ENCODE data around the gene PCGF6. TPM values are rescaled to one million over a fixed set of nuclear protein-coding genes. Genes with fewer than 3 reads are reported as not detected.
A peak's percentile ranks its signal among the peaks of the same experiment; 100 is the strongest.

PCGF6 gene
- total RNA-seq, 1 experiment from 2014 or later = 24.7 TPM

- TF ChIP-seq TCF7L2 (IDR thresholded peaks at IDR 0.05; ENCODE audit: borderline replicate concordance, extremely low read depth, insufficient read depth, insufficient read length) (peak; percentile 28), YY1 (IDR thresholded peaks at IDR 0.05; ENCODE audit: extremely low read depth, insufficient replicate concordance, low read depth, low read length) (no peak), SIN3A (IDR thresholded peaks at IDR 0.05; ENCODE audit: low read depth) (0 out of 2 replicates have a peak, but pooled peaks have one; percentile 27), ATF3 (IDR thresholded peaks at IDR 0.05) (no peak), SRF (IDR thresholded peaks at IDR 0.05; ENCODE audit: low read depth) (no peak), ZBTB33 (IDR thresholded peaks at IDR 0.05; ENCODE audit: extremely low read depth, insufficient replicate concordance, low read length) (no peak), EZH2 (IDR thresholded peaks at IDR 0.05) (no peak)
Observed at GRCh38 chr10:103265717-103266329, 85.1 kb downstream of the PCGF6 start (continued).

- ChIA-PET RAD21 (ENCODE audit: low non-redundant PET in 1 of 2, low total read pairs in 2 of 2, uncharacterized antibody in 2 of 2, unreplicated experiment in 2 of 2) (no interaction called here), POLR2A (no interaction called here), CTCF (interaction anchor here (0.5 kb wide), 1 partner anchor 20 kb away, joined by 4 read pairs; no protein-coding TSS in a partner anchor)
- TF ChIP-seq SRF (IDR thresholded peaks at IDR 0.05; ENCODE audit: low read depth) (no peak), POLR2AphosphoS5 (IDR thresholded peaks at IDR 0.05; ENCODE audit: low read depth, low read length) (no peak), SIN3A (IDR thresholded peaks at IDR 0.05; ENCODE audit: low read depth) (no peak), RAD21 (IDR thresholded peaks at IDR 0.05; ENCODE audit: low read depth) (no peak), MAX (IDR thresholded peaks at IDR 0.05) (peak; percentile 35; the same call in 1 of the 2 replicates), CEBPB (IDR thresholded peaks at IDR 0.05; ENCODE audit: low read depth) (no peak), REST (IDR thresholded peaks at IDR 0.05; ENCODE audit: low read depth) (no peak), ZNF274 (IDR thresholded peaks at IDR 0.05; ENCODE audit: low read depth, low read length) (no peak)
- DNase-seq (ENCODE audit: low read depth, low spot score) = no peak
- peaks cover 20% of the 10 kb centered on the region for H3K27me3 ChIP-seq (ENCODE audit: insufficient read depth, low read length)
- H3K9ac ChIP-seq (ENCODE audit: low read length) = no peak overlapping the region
- BruUV-seq (replicated peaks) = no TSS peak
- no peaks in the 10 kb centered on the region for H3K4me1 ChIP-seq (ENCODE audit: control insufficient read depth in 1 of 2, insufficient read depth in 2 of 2, low read length in 2 of 2)
- peaks cover 0 to 5% of the 10 kb centered on the region in 2 experiments; a peak in 1 of 4 replicates for H3K9me3 ChIP-seq (ENCODE audit: control insufficient read depth in 1 of 2, insufficient read depth in 1 of 2, low read depth in 1 of 2, low read length in 2 of 2)
- no peaks in the 10 kb centered on the region for H3K9me2 ChIP-seq (ENCODE audit: insufficient read depth)
- H4K20me1 ChIP-seq (ENCODE audit: insufficient read depth) = no peaks in the 10 kb centered on the region
- intact Hi-C loops (cut with micrococcal nuclease) = no loop called here
- H3K79me2 ChIP-seq (ENCODE audit: insufficient read depth, low read length) = no peaks in the 10 kb centered on the region
- no peaks in the 10 kb centered on the region for H3K36me3 ChIP-seq (ENCODE audit: control insufficient read depth in 1 of 2, insufficient read depth in 2 of 2, low read length in 2 of 2)
- H3K4me2 ChIP-seq (ENCODE audit: low read length) = no peak overlapping the region
- ATAC-seq = 0 out of 2 replicates have a peak, but pooled peaks have one; percentile 40
- no peak overlapping the region for H2AFZ ChIP-seq (ENCODE audit: low read depth, low read length, poor library complexity, severe bottlenecking)
- H3K4me3 ChIP-seq (replicated peaks in 1 of 2; ENCODE audit: low read depth in 1 of 2, low read length in 2 of 2) = no peak overlapping the region
- no peak overlapping the region for H3K27ac ChIP-seq (ENCODE audit: low read depth, low read length)
Observed at GRCh38 chr10:103262229-103262628, 88.7 kb downstream of the PCGF6 start.

Data from HCT116 (cell line).